Esophagus muscularis mucosa (tissue), 4 donors: ENCODE data around the gene NOL8.

Source experiments
- CTCF ChIP-seq, 3 experiments: fragments of 200-600 bp in 2 of 3; fragments of 450-650 bp in 1 of 3; sonication (generic) in 2 of 3; IDR thresholded peaks; one replicate each; pipeline ENCODE4 v1.5.1; 2017 to 2019; ENCODE audit warnings: antibody characterized with exemption in 3 of 3, mild to moderate bottlenecking in 2 of 3, moderate library complexity in 1 of 3
- EP300 ChIP-seq: sonication (generic); formaldehyde crosslinking; IDR thresholded peaks from one replicate; pipeline ENCODE4 v1.6.1; 2017; ENCODE audit warnings: antibody characterized with exemption
- POLR2AphosphoS5 ChIP-seq, 2 donors: sonication (generic); formaldehyde crosslinking; IDR thresholded peaks; one replicate each; pipeline ENCODE4 v1.6.1; 2017; ENCODE audit warnings: antibody characterized with exemption in 2 of 2

- TF ChIP-seq CTCF (IDR thresholded peaks at IDR 0.05) (no peak), EP300 (no peak), POLR2AphosphoS5 (IDR thresholded peaks at IDR 0.05) (no peak)
These were observed 27.9 kb upstream of the NOL8 start for GRCh38 chr9:92353051-92353450.
